ENCODE results near the gene TMEM117. TPM values are rescaled to one million over a fixed set of nuclear protein-coding genes. Genes with fewer than 3 reads are reported as not detected.

Gene TMEM117
- total and polyA plus RNA-seq, 7 donors: 1.9 to 4.7 (median 3.9) TPM

- ATAC-seq: no peak
- intact Hi-C loops (cut with DNase I): no loop called here
- 68 to 74% (median 69%) methylated on average over 3 of the region's 3 CpGs for WGBS, 3 donors
Observed at GRCh38 chr12:43816168-43816567, 19.7 kb upstream of the TMEM117 start.

GRCh38 chr12:43824207-43824775 lies 11.6 kb upstream of the TMEM117 start:
- Histone ChIP-seq H3K4me1 (no peaks in the 10 kb centered on the region), H3K27me3 (ENCODE audit: insufficient read depth in 3 of 3, low read length in 2 of 3) (no peaks in the 10 kb centered on the region), H3K27ac (no peak overlapping the region), H3K4me3 (no peak overlapping the region), H3K36me3 (ENCODE audit: insufficient read depth in 1 of 2, low read depth in 1 of 2) (no peaks in the 10 kb centered on the region), H3K9me3 (no peaks in the 10 kb centered on the region)
- 82 to 86% (median 83%) methylated on average over 8 of the region's 8 CpGs for WGBS, 3 donors
- DNase-seq (no peak), ATAC-seq (no peak)
- intact Hi-C loops (cut with DNase I): no loop called here
- TF ChIP-seq CTCF (IDR thresholded peaks at IDR 0.05): no peak

More at GRCh38 chr12:43816168-43816567, 19.7 kb upstream of the TMEM117 start:
- H3K4me3 ChIP-seq: no peak overlapping the region
- H3K9me3 ChIP-seq: no peaks in the 10 kb centered on the region
- TF ChIP-seq CTCF (IDR thresholded peaks at IDR 0.05): no peak
- no peaks in the 10 kb centered on the region for H3K27me3 ChIP-seq (ENCODE audit: insufficient read depth in 3 of 3, low read length in 2 of 3)
- no peak overlapping the region for H3K27ac ChIP-seq
- no peaks in the 10 kb centered on the region for H3K36me3 ChIP-seq (ENCODE audit: insufficient read depth in 1 of 2, low read depth in 1 of 2)
- DNase-seq: no peak
- H3K4me1 ChIP-seq: no peaks in the 10 kb centered on the region

GRCh38 chr12:43826681-43827080 lies 9.2 kb upstream of the TMEM117 start:
- Histone ChIP-seq H3K9me3 (no peaks in the 10 kb centered on the region), H3K36me3 (ENCODE audit: insufficient read depth in 1 of 2, low read depth in 1 of 2) (no peaks in the 10 kb centered on the region), H3K27me3 (ENCODE audit: insufficient read depth in 3 of 3, low read length in 2 of 3) (no peaks in the 10 kb centered on the region), H3K4me1 (no peaks in the 10 kb centered on the region), H3K27ac (no peak overlapping the region), H3K4me3 (no peak overlapping the region)
- no peak for ATAC-seq
- WGBS, 3 donors: 89 to 93% (median 90%) methylated on average over 3 of the region's 3 CpGs
- intact Hi-C loops (cut with DNase I): no loop called here
- no peak for TF ChIP-seq CTCF (IDR thresholded peaks at IDR 0.05)
- no peak for DNase-seq

GRCh38 chr12:43827093-43827492 lies 8.8 kb upstream of the TMEM117 start:
- H3K27me3 ChIP-seq (ENCODE audit: insufficient read depth in 3 of 3, low read length in 2 of 3): no peaks in the 10 kb centered on the region
- no peak for ATAC-seq
- H3K9me3 ChIP-seq: no peaks in the 10 kb centered on the region
- no peaks in the 10 kb centered on the region for H3K36me3 ChIP-seq (ENCODE audit: insufficient read depth in 1 of 2, low read depth in 1 of 2)
- no peak overlapping the region for H3K4me3 ChIP-seq
- DNase-seq: no peak
- no peaks in the 10 kb centered on the region for H3K4me1 ChIP-seq
- intact Hi-C loops (cut with DNase I): no loop called here
- WGBS, 3 donors: 80 to 86% (median 81%) methylated on average over 1 of the region's 1 CpG
- no peak for TF ChIP-seq CTCF (IDR thresholded peaks at IDR 0.05)
- H3K27ac ChIP-seq: no peak overlapping the region

Measured in psoas muscle (tissue), 8 donors.